Measurements from ENCODE around the gene CSNK1G2. TPM values are rescaled to one million over a fixed set of nuclear protein-coding genes. Genes with fewer than 3 reads are reported as not detected.

CSNK1G2 gene
- 72.8 and 78.0 TPM in 2 replicates for total RNA-seq (2014; rRNA removed; shearing (Covaris generic))

GRCh38 chr19:1941146-1942077, at the start of gene CSNK1G2:
Gene CSNK1G2, plus strand, starts transcription at chr19:1941172. Its CDS starts 28,601 bp downstream, at chr19:1969773.
- no peak for DNase-seq
- H3K27ac ChIP-seq = peak within 1 kb of the TSS; percentile 88
- no peaks in the 10 kb centered on the region for H3K9me3 ChIP-seq (replicated peaks)
- no peaks in the 10 kb centered on the region for H3K36me3 ChIP-seq
- peaks cover 27% of the 10 kb centered on the region for H3K4me1 ChIP-seq
- peak within 1 kb of the TSS; percentile 70 for H3K4me3 ChIP-seq
- H3K27me3 ChIP-seq = no peaks in the 10 kb centered on the region

GRCh38 chr19:1893791-1894190, 47.2 kb upstream of the CSNK1G2 start:
- Histone ChIP-seq H3K27ac (no peak overlapping the region), H3K36me3 (no peaks in the 10 kb centered on the region), H3K9me3 (replicated peaks) (no peaks in the 10 kb centered on the region), H3K4me1 (peaks cover 8% of the 10 kb centered on the region), H3K27me3 (no peaks in the 10 kb centered on the region), H3K4me3 (no peak overlapping the region)
- no peak for DNase-seq

GRCh38 chr19:1896508-1896907, 44.5 kb upstream of the CSNK1G2 start:
- Histone ChIP-seq H3K4me3 (no peak overlapping the region), H3K27me3 (no peaks in the 10 kb centered on the region)

GRCh38 chr19:1901940-1902404, 39.0 kb upstream of the CSNK1G2 start:
- Histone ChIP-seq H3K27ac (no peak overlapping the region), H3K36me3 (no peaks in the 10 kb centered on the region)
- no peak for DNase-seq

More at GRCh38 chr19:1896508-1896907, 44.5 kb upstream of the CSNK1G2 start:
- H3K4me1 ChIP-seq = peaks cover 8% of the 10 kb centered on the region
- no peaks in the 10 kb centered on the region for H3K36me3 ChIP-seq
- H3K9me3 ChIP-seq (replicated peaks) = no peaks in the 10 kb centered on the region
- no peak for DNase-seq
- no peak overlapping the region for H3K27ac ChIP-seq

GRCh38 chr19:1902923-1903322, 38.0 kb upstream of the CSNK1G2 start:
- Histone ChIP-seq H3K36me3 (no peaks in the 10 kb centered on the region), H3K4me1 (peaks cover 4% of the 10 kb centered on the region), H3K27me3 (no peaks in the 10 kb centered on the region), H3K4me3 (no peak overlapping the region), H3K27ac (no peak overlapping the region), H3K9me3 (replicated peaks) (no peaks in the 10 kb centered on the region)
- DNase-seq = no peak

More at GRCh38 chr19:1901940-1902404, 39.0 kb upstream of the CSNK1G2 start:
- Histone ChIP-seq H3K4me3 (no peak overlapping the region), H3K9me3 (replicated peaks) (no peaks in the 10 kb centered on the region), H3K27me3 (no peaks in the 10 kb centered on the region), H3K4me1 (peaks cover 4% of the 10 kb centered on the region)

- no peak overlapping the region for H3K27ac ChIP-seq
- no peaks in the 10 kb centered on the region for H3K36me3 ChIP-seq
- no peak for DNase-seq
- no peaks in the 10 kb centered on the region for H3K27me3 ChIP-seq
- peaks cover 10% of the 10 kb centered on the region for H3K4me1 ChIP-seq
- peak overlapping the region; percentile 71 for H3K4me3 ChIP-seq
- H3K9me3 ChIP-seq (replicated peaks) = no peaks in the 10 kb centered on the region
Observed at GRCh38 chr19:1904860-1905109, 36.2 kb upstream of the CSNK1G2 start.

GRCh38 chr19:1905110-1905862, 35.7 kb upstream of the CSNK1G2 start, which contains the start of the genes ADAT3 and SCAMP4:
Gene ADAT3, plus strand, starts transcription at chr19:1905399. Its CDS starts 6,649 bp downstream, at chr19:1912048.
Gene SCAMP4, plus strand, starts transcription at chr19:1905399. Its CDS starts 9,621 bp downstream, at chr19:1915020.
- Histone ChIP-seq H3K36me3 (no peaks in the 10 kb centered on the region), H3K9me3 (replicated peaks) (no peaks in the 10 kb centered on the region), H3K27ac (peak within 1 kb of the TSS; percentile 56), H3K4me3 (peak within 1 kb of the TSS; percentile 71), H3K4me1 (peaks cover 14% of the 10 kb centered on the region), H3K27me3 (no peaks in the 10 kb centered on the region)
- DNase-seq = peak; percentile 98 to 99

GRCh38 chr19:1905863-1906375, 35.1 kb upstream of the CSNK1G2 start:
- DNase-seq = no peak
- Histone ChIP-seq H3K27ac (peak overlapping the region; percentile 38), H3K9me3 (replicated peaks) (no peaks in the 10 kb centered on the region), H3K4me1 (peaks cover 14% of the 10 kb centered on the region), H3K4me3 (peak overlapping the region; percentile 71), H3K36me3 (no peaks in the 10 kb centered on the region), H3K27me3 (no peaks in the 10 kb centered on the region)

GRCh38 chr19:1906985-1907562, 33.9 kb upstream of the CSNK1G2 start:
- Histone ChIP-seq H3K4me3 (no peak overlapping the region), H3K27ac (no peak overlapping the region), H3K4me1 (peaks cover 14% of the 10 kb centered on the region), H3K9me3 (replicated peaks) (no peaks in the 10 kb centered on the region), H3K36me3 (peaks cover 8% of the 10 kb centered on the region; the same call in 1 of the 2 replicates), H3K27me3 (no peaks in the 10 kb centered on the region)
- DNase-seq = no peak

GRCh38 chr19:1907563-1908363, 33.2 kb upstream of the CSNK1G2 start:
- Histone ChIP-seq H3K36me3 (peaks cover 9% of the 10 kb centered on the region; the same call in 1 of the 2 replicates), H3K27ac (peak overlapping the region; percentile 23; the same call in 1 of the 2 replicates), H3K27me3 (no peaks in the 10 kb centered on the region), H3K4me3 (no peak overlapping the region), H3K9me3 (replicated peaks) (no peaks in the 10 kb centered on the region), H3K4me1 (peaks cover 14% of the 10 kb centered on the region)
- peak; percentile 31 to 49 for DNase-seq

GRCh38 chr19:1908364-1908678, 32.7 kb upstream of the CSNK1G2 start:
- Histone ChIP-seq H3K27me3 (no peaks in the 10 kb centered on the region), H3K4me1 (peaks cover 14% of the 10 kb centered on the region), H3K4me3 (no peak overlapping the region), H3K36me3 (peaks cover 13% of the 10 kb centered on the region), H3K27ac (peak overlapping the region; percentile 23; the same call in 1 of the 2 replicates), H3K9me3 (replicated peaks) (no peaks in the 10 kb centered on the region)
- DNase-seq = no peak

GRCh38 chr19:1909761-1910080, 31.3 kb upstream of the CSNK1G2 start:
- H3K36me3 ChIP-seq = peaks cover 14% of the 10 kb centered on the region
- H3K9me3 ChIP-seq (replicated peaks) = no peaks in the 10 kb centered on the region
- H3K4me1 ChIP-seq = peaks cover 14% of the 10 kb centered on the region
- DNase-seq = no peak
- no peak overlapping the region for H3K4me3 ChIP-seq
- peak overlapping the region; percentile 20; the same call in 1 of the 2 replicates for H3K27ac ChIP-seq
- no peaks in the 10 kb centered on the region for H3K27me3 ChIP-seq

- DNase-seq = no peak
- Histone ChIP-seq H3K27ac (peak overlapping the region; percentile 20; the same call in 1 of the 2 replicates), H3K4me1 (peaks cover 14% of the 10 kb centered on the region)
Observed at GRCh38 chr19:1910177-1910576, 30.8 kb upstream of the CSNK1G2 start.

GRCh38 chr19:1911098-1911497, 29.9 kb upstream of the CSNK1G2 start:
- no peak for DNase-seq

More at GRCh38 chr19:1910177-1910576, 30.8 kb upstream of the CSNK1G2 start:
- H3K27me3 ChIP-seq = no peaks in the 10 kb centered on the region
- H3K36me3 ChIP-seq = peaks cover 14% of the 10 kb centered on the region
- H3K4me3 ChIP-seq = no peak overlapping the region
- no peaks in the 10 kb centered on the region for H3K9me3 ChIP-seq (replicated peaks)

More at GRCh38 chr19:1911098-1911497, 29.9 kb upstream of the CSNK1G2 start:
- Histone ChIP-seq H3K27me3 (no peaks in the 10 kb centered on the region), H3K4me1 (peaks cover 14% of the 10 kb centered on the region), H3K36me3 (peaks cover 14% of the 10 kb centered on the region), H3K4me3 (no peak overlapping the region), H3K27ac (no peak overlapping the region), H3K9me3 (replicated peaks) (no peaks in the 10 kb centered on the region)
